ENCODE data around the gene RAB43.

Gene RAB43

DNA sequence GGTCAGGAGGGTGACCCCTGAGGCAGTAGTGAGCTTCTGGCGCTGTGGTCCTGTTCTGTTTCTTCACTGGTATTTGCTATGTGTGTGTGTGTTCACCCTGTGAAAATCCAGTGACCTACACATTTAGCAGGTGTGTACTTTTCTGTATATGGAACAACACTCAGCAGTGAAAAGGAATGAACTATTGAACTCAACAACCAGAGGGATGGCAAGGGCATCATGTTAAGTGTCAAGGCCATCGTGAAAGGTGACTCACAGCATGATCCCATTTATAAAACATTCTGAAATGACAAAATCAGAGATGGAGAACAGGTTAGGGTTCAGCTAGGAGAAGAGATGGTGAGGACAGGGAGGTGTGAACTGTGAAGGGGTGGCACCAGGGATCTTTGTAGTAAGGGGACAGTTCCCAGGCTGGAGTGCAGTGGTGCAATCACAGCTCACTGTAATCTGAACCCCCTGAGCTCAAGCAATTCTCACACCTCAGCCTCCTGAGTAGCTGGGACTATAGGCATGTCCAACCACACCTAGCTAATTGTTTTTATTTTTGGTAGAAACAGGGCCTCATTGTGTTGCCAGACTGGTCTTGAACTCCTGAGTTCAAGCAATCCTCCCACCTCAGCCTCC, 10.0 kb upstream of the RAB43 start:
- no peak for DNase-seq (ENCODE audit: extremely low read depth, insufficient read length)
- Histone ChIP-seq H3K4me3 (replicated peaks; ENCODE audit: low read depth, low read length) (no peak overlapping the region), H3K27me3 (replicated peaks; ENCODE audit: control insufficient read depth, insufficient read depth, low read length) (no peaks in the 10 kb centered on the region), H3K36me3 (ENCODE audit: control insufficient read depth, insufficient read depth, low read length) (peaks cover 38% of the 10 kb centered on the region)
- TF ChIP-seq, protein P1, sequence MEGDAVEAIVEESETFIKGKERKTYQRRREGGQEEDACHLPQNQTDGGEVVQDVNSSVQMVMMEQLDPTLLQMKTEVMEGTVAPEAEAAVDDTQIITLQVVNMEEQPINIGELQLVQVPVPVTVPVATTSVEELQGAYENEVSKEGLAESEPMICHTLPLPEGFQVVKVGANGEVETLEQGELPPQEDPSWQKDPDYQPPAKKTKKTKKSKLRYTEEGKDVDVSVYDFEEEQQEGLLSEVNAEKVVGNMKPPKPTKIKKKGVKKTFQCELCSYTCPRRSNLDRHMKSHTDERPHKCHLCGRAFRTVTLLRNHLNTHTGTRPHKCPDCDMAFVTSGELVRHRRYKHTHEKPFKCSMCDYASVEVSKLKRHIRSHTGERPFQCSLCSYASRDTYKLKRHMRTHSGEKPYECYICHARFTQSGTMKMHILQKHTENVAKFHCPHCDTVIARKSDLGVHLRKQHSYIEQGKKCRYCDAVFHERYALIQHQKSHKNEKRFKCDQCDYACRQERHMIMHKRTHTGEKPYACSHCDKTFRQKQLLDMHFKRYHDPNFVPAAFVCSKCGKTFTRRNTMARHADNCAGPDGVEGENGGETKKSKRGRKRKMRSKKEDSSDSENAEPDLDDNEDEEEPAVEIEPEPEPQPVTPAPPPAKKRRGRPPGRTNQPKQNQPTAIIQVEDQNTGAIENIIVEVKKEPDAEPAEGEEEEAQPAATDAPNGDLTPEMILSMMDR (IDR thresholded peaks at IDR 0.05; ENCODE audit: insufficient read depth, low read length, poor library complexity, severe bottlenecking), result no peak

DNA sequence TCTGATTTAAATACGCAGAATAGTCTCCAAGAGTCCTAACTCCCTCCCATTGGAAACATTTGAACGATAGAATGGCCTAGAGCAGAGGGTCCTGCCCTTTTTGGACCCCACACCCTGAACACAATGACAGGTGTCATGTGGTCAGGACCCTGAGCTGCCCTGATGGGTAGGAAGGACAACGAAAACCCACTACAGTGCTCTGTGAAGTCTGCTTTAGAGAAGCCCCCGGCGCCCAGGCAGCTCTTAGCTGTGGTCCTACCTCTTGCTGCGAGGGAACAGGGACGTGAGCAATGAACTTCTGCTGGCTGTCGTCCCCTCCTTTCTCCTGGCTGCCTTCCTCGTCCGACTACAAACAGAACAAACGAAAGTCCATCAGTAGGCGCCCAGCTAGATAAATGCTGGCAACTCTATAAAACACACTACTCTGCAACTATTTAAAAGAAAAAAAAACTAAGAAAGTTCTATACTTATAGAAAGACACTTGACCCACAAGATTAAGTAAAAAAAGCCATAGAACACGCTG, 8.7 kb upstream of the RAB43 start:
- Histone ChIP-seq H3K27me3 (replicated peaks; ENCODE audit: control insufficient read depth, insufficient read depth, low read length) (no peaks in the 10 kb centered on the region), H3K4me3 (replicated peaks; ENCODE audit: low read depth, low read length) (no peak overlapping the region), H3K36me3 (ENCODE audit: control insufficient read depth, insufficient read depth, low read length) (peaks cover 37% of the 10 kb centered on the region)
- DNase-seq (ENCODE audit: extremely low read depth, insufficient read length), result no peak
- TF ChIP-seq, protein P1 (IDR thresholded peaks at IDR 0.05; ENCODE audit: insufficient read depth, low read length, poor library complexity, severe bottlenecking), result no peak

DNA sequence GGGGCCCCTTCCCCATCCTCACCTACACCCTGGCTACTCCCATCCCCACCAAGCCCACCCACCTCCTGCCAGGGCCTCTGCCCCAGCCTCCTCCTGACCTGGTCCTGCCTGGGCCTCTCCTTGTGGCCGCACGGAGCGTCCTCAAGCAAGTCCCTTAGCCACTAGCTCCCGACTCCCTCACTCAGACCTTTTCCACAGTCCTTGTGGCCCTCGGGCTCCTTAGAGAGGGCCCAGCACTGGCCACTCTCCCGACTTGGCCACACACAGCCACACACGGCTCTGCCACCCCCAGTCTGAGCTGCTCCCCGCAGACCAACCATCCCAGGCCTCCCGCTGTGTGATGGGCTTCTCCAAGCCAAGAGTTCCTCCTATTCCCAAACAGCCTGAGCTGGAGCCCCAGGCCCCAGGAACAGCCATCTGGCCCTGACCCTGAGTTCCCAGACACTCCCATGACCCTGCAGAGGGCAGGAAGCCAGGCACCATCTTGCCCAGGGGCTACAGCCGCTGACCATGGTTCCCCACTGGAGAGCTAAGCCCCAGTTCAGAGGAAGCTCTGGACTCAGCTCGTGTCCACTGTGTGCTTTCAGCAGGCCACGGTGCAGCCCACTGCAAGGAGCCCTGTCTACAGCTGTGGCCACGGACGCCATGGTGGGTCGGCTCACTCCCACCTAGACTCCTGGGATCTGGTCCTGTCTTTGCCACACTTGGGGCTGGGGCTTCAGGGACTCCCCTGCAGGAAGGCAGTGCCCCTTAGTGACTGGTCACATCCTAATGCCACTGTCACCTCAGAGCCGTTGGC, 7.0 kb upstream of the RAB43 start:
- H3K4me3 ChIP-seq (replicated peaks; ENCODE audit: low read depth, low read length), result no peak overlapping the region
- DNase-seq (ENCODE audit: extremely low read depth, insufficient read length), result no peak
- H3K36me3 ChIP-seq (ENCODE audit: control insufficient read depth, insufficient read depth, low read length), result peaks cover 26% of the 10 kb centered on the region
- H3K27me3 ChIP-seq (replicated peaks; ENCODE audit: control insufficient read depth, insufficient read depth, low read length), result no peaks in the 10 kb centered on the region
- TF ChIP-seq, protein P1 (IDR thresholded peaks at IDR 0.05; ENCODE audit: insufficient read depth, low read length, poor library complexity, severe bottlenecking), result no peak

DNA sequence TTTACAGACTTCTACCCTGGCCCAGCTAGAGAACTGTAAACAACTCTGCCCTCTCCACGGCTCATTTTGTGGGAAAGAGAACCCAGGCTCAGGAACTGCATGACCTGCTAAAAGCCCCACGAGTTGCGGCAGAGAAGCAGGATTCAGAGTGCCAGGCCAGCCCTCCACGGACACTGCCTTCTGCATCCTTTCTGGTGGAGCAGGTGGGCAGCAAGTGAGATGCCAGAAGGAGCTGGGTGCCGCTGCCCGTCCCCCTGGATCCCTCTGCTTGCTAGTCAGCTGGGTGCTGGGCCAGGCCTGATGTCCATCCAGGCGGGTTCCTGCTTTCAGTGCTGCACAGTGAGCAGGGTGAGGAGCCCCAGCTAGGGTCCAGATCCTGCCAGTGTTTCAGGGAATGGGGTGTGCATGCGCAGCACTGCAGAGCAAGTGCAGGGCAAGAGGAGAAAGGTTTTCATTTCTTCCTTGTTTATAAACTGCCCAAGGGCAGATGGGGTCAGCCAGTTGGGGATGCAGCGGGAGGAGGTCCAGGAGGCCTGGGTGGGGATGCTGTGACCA, 5.2 kb upstream of the RAB43 start:
- DNase-seq (ENCODE audit: extremely low read depth, insufficient read length), result no peak
- Histone ChIP-seq H3K4me3 (replicated peaks; ENCODE audit: low read depth, low read length) (no peak overlapping the region), H3K27me3 (replicated peaks; ENCODE audit: control insufficient read depth, insufficient read depth, low read length) (no peaks in the 10 kb centered on the region), H3K36me3 (ENCODE audit: control insufficient read depth, insufficient read depth, low read length) (peaks cover 21% of the 10 kb centered on the region)
- TF ChIP-seq, protein P1 (IDR thresholded peaks at IDR 0.05; ENCODE audit: insufficient read depth, low read length, poor library complexity, severe bottlenecking), result no peak

DNA sequence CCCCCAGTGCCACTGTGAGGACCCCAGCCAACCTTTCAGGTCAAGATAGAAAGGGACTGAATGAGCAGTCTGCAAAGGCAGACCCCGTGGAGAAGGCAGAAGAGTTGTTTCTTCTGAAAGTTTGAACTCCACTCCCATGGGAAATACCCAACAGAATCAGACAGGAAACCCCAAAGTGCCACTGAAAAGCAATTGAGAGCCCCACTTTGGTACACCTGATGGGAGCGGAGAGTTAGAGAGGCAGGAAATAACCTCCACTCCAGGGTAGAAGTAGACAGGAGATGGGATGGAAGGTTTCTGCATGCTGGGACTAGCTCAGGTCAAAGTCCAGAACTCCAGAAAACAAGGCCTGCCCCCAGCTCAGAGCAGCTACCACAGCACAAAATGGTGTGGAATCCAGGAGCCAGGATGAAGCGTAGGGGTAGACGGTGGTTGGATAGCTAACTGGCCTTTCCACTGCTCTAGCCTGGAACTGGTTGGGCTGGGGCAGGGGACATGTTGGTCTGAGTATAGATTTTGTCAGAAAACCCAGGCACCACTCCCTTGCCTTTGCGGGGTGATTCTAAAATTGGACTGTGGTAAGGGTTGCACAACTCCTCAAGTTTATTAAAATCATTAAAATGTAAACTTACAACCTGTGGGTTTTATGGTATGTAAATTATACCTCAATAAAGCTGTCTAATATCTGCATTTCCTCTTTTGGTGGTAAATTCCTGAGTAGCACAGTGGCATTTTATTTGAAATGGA, 1.9 kb upstream of the RAB43 start:
- Histone ChIP-seq H3K4me3 (replicated peaks; ENCODE audit: low read depth, low read length) (no peak overlapping the region), H3K27me3 (replicated peaks; ENCODE audit: control insufficient read depth, insufficient read depth, low read length) (no peaks in the 10 kb centered on the region), H3K36me3 (ENCODE audit: control insufficient read depth, insufficient read depth, low read length) (peaks cover 8% of the 10 kb centered on the region)
- TF ChIP-seq, protein P1 (IDR thresholded peaks at IDR 0.05; ENCODE audit: insufficient read depth, low read length, poor library complexity, severe bottlenecking), result no peak
- no peak for DNase-seq (ENCODE audit: extremely low read depth, insufficient read length)

Measured in GM06990 (cell line).